Measurements from ENCODE around the gene ADCY1.

ADCY1 gene

GRCh38 chr7:45695249-45695995, 121.3 kb downstream of the ADCY1 start:
- no peak for DNase-seq (ENCODE audit: low read depth)

- no peak for DNase-seq (ENCODE audit: low read depth)
These were observed 122.3 kb downstream of the ADCY1 start for GRCh38 chr7:45696476-45696875.

- peak; percentile 51 for DNase-seq (ENCODE audit: low read depth)
These were observed 123.5 kb downstream of the ADCY1 start for GRCh38 chr7:45697576-45698136.

- no peak for DNase-seq (ENCODE audit: low read depth)
These were observed 124.3 kb downstream of the ADCY1 start for GRCh38 chr7:45698303-45699014.

- DNase-seq (ENCODE audit: low read depth): no peak
These were observed 124.8 kb downstream of the ADCY1 start for GRCh38 chr7:45699015-45699309.

GRCh38 chr7:45699726-45700390, 125.7 kb downstream of the ADCY1 start:
- no peak for DNase-seq (ENCODE audit: low read depth)

- no peak for DNase-seq (ENCODE audit: low read depth)
These were observed 126.4 kb downstream of the ADCY1 start for GRCh38 chr7:45700556-45700955.

GRCh38 chr7:45701701-45702510, 127.7 kb downstream of the ADCY1 start:
- DNase-seq (ENCODE audit: low read depth): no peak

GRCh38 chr7:45702751-45703150, 128.6 kb downstream of the ADCY1 start:
- DNase-seq (ENCODE audit: low read depth): no peak

GRCh38 chr7:45703373-45703821, 129.2 kb downstream of the ADCY1 start:
- no peak for DNase-seq (ENCODE audit: low read depth)

GRCh38 chr7:45703911-45704682, 129.9 kb downstream of the ADCY1 start:
- DNase-seq (ENCODE audit: low read depth): no peak

GRCh38 chr7:45704683-45705016, 130.5 kb downstream of the ADCY1 start:
- no peak for DNase-seq (ENCODE audit: low read depth)

- no peak for DNase-seq (ENCODE audit: low read depth)
These were observed 134.1 kb downstream of the ADCY1 start for GRCh38 chr7:45708046-45708950.

- DNase-seq (ENCODE audit: low read depth): peak; percentile 57
These were observed 135.2 kb downstream of the ADCY1 start for GRCh38 chr7:45709168-45710042.

- DNase-seq (ENCODE audit: low read depth): no peak
These were observed 136.3 kb downstream of the ADCY1 start for GRCh38 chr7:45710271-45711160.

- no peak for DNase-seq (ENCODE audit: low read depth)
These were observed 137.0 kb downstream of the ADCY1 start for GRCh38 chr7:45711161-45711490.

- DNase-seq (ENCODE audit: low read depth): no peak
These were observed 138.0 kb downstream of the ADCY1 start for GRCh38 chr7:45712057-45712689.
